HL-60/S4 treated with retinoic acid at 250 ng/mL for 4 days and 3 days (cell line): Measurements from ENCODE around the gene SREK1.

Experiments
- in situ Hi-C: fragments of 300-500 bp; cut with MboI; formaldehyde crosslinking; loops from 2 replicates; pipeline ENCODE4 v1.7.0; 2022; ENCODE audit warnings: low sequenced_read_pairs

The SREK1 gene

GRCh38 chr5:66161356-66161755 is 17.3 kb downstream of the SREK1 start:
- in situ Hi-C loops = no loop called here

- in situ Hi-C loops = no loop called here
Measured at GRCh38 chr5:66164044-66164790, 20.1 kb downstream of the SREK1 start.

- in situ Hi-C loops = no loop called here
Measured at GRCh38 chr5:66168226-66168625, 24.1 kb downstream of the SREK1 start.

GRCh38 chr5:66169534-66169933 is 25.4 kb downstream of the SREK1 start:
- in situ Hi-C loops = no loop called here

- in situ Hi-C loops = no loop called here
Measured at GRCh38 chr5:66170195-66170919, 26.3 kb downstream of the SREK1 start.

GRCh38 chr5:66171349-66172344 is 27.5 kb downstream of the SREK1 start:
- in situ Hi-C loops = no loop called here

GRCh38 chr5:66174338-66174737 is 30.2 kb downstream of the SREK1 start:
- in situ Hi-C loops = no loop called here

GRCh38 chr5:66178799-66179198 is 34.7 kb downstream of the SREK1 start:
- in situ Hi-C loops = no loop called here

GRCh38 chr5:66179297-66180051 is 35.4 kb downstream of the SREK1 start:
- in situ Hi-C loops = no loop called here

- in situ Hi-C loops = no loop called here
Measured at GRCh38 chr5:66180282-66181155, 36.4 kb downstream of the SREK1 start.

GRCh38 chr5:66186108-66186507 is 42.0 kb downstream of the SREK1 start:
- in situ Hi-C loops = no loop called here

- in situ Hi-C loops = no loop called here
Measured at GRCh38 chr5:66193419-66193818, 49.3 kb downstream of the SREK1 start.

- in situ Hi-C loops = no loop called here
Measured at GRCh38 chr5:66197764-66198405, 53.8 kb downstream of the SREK1 start.

- in situ Hi-C loops = no loop called here
Measured at GRCh38 chr5:66198837-66199236, 54.7 kb downstream of the SREK1 start.

- in situ Hi-C loops = no loop called here
Measured at GRCh38 chr5:66203531-66203930, 59.4 kb downstream of the SREK1 start.

- in situ Hi-C loops = no loop called here
Measured at GRCh38 chr5:66206465-66206864, 62.4 kb downstream of the SREK1 start.

- in situ Hi-C loops = no loop called here
Measured at GRCh38 chr5:66207800-66208561, 63.9 kb downstream of the SREK1 start.

GRCh38 chr5:66209350-66209749 is 65.2 kb downstream of the SREK1 start:
- in situ Hi-C loops = no loop called here
